ENCODE data around the gene RAD54L.

GRCh38 chr1:46215504-46215903 is 32.1 kb upstream of the RAD54L start:
- no peak for TF ChIP-seq POLR2A (IDR thresholded peaks at IDR 0.05; ENCODE audit: low read depth, low read length)
- TF ChIP-seq TAF1 (IDR thresholded peaks at IDR 0.05; ENCODE audit: low read depth, low read length), result no peak
- no peak for TF ChIP-seq POLR2AphosphoS5 (IDR thresholded peaks at IDR 0.05; ENCODE audit: low read depth, low read length)

All from GM12891 (cell line).